Ishikawa (cell line): ENCODE results near the gene HOXA9.

Experiments used
- CEBPB ChIP-seq: IDR thresholded peaks from 2 replicates; pipeline ENCODE4 v1.6.1; 2012
- EGR1 ChIP-seq: IDR thresholded peaks from 2 replicates; pipeline ENCODE4 v1.6.1; 2012
- EP300 ChIP-seq: IDR thresholded peaks from 2 replicates; pipeline ENCODE4 v1.6.1; 2012; ENCODE audit warnings: borderline replicate concordance
- FOXM1 ChIP-seq: IDR thresholded peaks from 2 replicates; pipeline ENCODE4 v1.6.1; 2012; ENCODE audit warnings: low read depth, borderline replicate concordance
- NFIC ChIP-seq: IDR thresholded peaks from 2 replicates; pipeline ENCODE4 v1.6.1; 2012
- RAD21 ChIP-seq: IDR thresholded peaks from 2 replicates; pipeline ENCODE4 v1.6.1; 2012; ENCODE audit warnings: low read depth
- REST ChIP-seq: IDR thresholded peaks from 2 replicates; pipeline ENCODE4 v1.6.1; 2012; ENCODE audit warnings: low read depth, mild to moderate bottlenecking
- TAF1 ChIP-seq: IDR thresholded peaks from 2 replicates; pipeline ENCODE4 v1.6.1; 2012; ENCODE audit warnings: low read depth, mild to moderate bottlenecking
- TCF12 ChIP-seq: IDR thresholded peaks from 2 replicates; pipeline ENCODE4 v1.6.1; 2012; ENCODE audit warnings: low read depth
- YY1 ChIP-seq: IDR thresholded peaks from 2 replicates; pipeline ENCODE4 v1.6.1; 2012; ENCODE audit warnings: low read depth
- ZBTB7A ChIP-seq: IDR thresholded peaks from 2 replicates; pipeline ENCODE4 v1.6.1; 2012; ENCODE audit warnings: low read depth
- TF ChIP-seq, protein P1 (sequence below): IDR thresholded peaks from 2 replicates; pipeline ENCODE4 v1.6.1; 2012
- TF ChIP-seq, protein P2 (sequence below): IDR thresholded peaks from 2 replicates; pipeline ENCODE4 v1.6.1; 2012

GRCh38 chr7:27160145-27160545 lies 5.2 kb downstream of the HOXA9 start:
- TF ChIP-seq, protein P1, sequence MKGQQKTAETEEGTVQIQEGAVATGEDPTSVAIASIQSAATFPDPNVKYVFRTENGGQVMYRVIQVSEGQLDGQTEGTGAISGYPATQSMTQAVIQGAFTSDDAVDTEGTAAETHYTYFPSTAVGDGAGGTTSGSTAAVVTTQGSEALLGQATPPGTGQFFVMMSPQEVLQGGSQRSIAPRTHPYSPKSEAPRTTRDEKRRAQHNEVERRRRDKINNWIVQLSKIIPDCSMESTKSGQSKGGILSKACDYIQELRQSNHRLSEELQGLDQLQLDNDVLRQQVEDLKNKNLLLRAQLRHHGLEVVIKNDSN: no peak
- TF ChIP-seq RAD21: no peak
- no peak for TF ChIP-seq EP300
- no peak for TF ChIP-seq FOXM1
- TF ChIP-seq REST: no peak
- no peak for TF ChIP-seq YY1
- no peak for TF ChIP-seq NFIC
- no peak for TF ChIP-seq TAF1
- TF ChIP-seq, protein P2, sequence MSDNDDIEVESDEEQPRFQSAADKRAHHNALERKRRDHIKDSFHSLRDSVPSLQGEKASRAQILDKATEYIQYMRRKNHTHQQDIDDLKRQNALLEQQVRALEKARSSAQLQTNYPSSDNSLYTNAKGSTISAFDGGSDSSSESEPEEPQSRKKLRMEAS: no peak
- TF ChIP-seq ZBTB7A: no peak
- no peak for TF ChIP-seq EGR1
- TF ChIP-seq CEBPB: no peak
- no peak for TF ChIP-seq TCF12
